K562 (cell line): Measurements from ENCODE around the gene LAMA3. TPM values are rescaled to one million over a fixed set of nuclear protein-coding genes. Genes with fewer than 3 reads are reported as not detected.
A peak's percentile ranks its signal among the peaks of the same experiment; 100 is the strongest.

Source experiments
- ATAC-seq: fragments of 200-7000 bp; cut with Tn5 transposase; 3 replicates; pipeline ENCODE4 v1.9.1; 2020; ENCODE audit warnings: moderate library complexity
- BruUV-seq: library from RNA; stranded (reverse); fragments of 400-500 nt; replicated peaks from 2 replicates; lab custom pipeline; 2021; lab: Mats Ljungman, UMichigan
- CTCF ChIA-PET: fragments of 300-600 bp; formaldehyde crosslinking; extraction: SDS; loops from one replicate; lab custom pipeline; 2021; ENCODE audit warnings: low intra/inter-chr PET ratio; lab: Yijun Ruan, JAX
- POLR2A ChIA-PET: fragments of 300-600, 350-650 bp; sonication (Branson Sonifier 250); formaldehyde crosslinking; extraction: SDS; loops from one replicate; lab custom pipeline; 2021; ENCODE audit warnings: antibody characterized with exemption, inconsistent platforms; lab: Yijun Ruan, JAX
- DNase-seq, 4 experiments: peaks; one replicate each; pipeline versions ENCODE4 v3.0.0 to v3.0.0-alpha.2; 2011 to 2018; ENCODE audit warnings: low spot score in 3 of 4, mixed read lengths in 3 of 4; ENCODE audit errors: extremely low read depth in 1 of 4
- FAIRE-seq: peaks from 2 replicates; lab custom pipeline; 2011; peaks lifted over from hg19 to GRCh38; lab: Jason Lieb, UNC
- H2AFZ ChIP-seq: 2 replicates; pipeline ENCODE4 v1.6.0; 2011; ENCODE audit warnings: low read depth, low read length, control low read depth, inconsistent platforms
- H3K27ac ChIP-seq: fragments of 200-600 bp; 3 replicates; pipeline ENCODE4 v1.8.0; 2011; ENCODE audit warnings: low read depth, mild to moderate bottlenecking, control low read depth, inconsistent platforms, low read length, moderate library complexity, mixed read lengths; ENCODE audit errors: extremely low read depth
- H3K27me3 ChIP-seq, 2 experiments: fragments of 300-600 bp in 1 of 2; 2 replicates in 1 of 2; 3 replicates in 1 of 2; pipeline versions ENCODE4 v1.6.0 to v1.8.0; 2011; ENCODE audit warnings: inconsistent platforms in 2 of 2, low read length in 2 of 2, mild to moderate bottlenecking in 1 of 2, mixed read lengths in 1 of 2, moderate library complexity in 1 of 2; ENCODE audit not compliant: control insufficient read depth in 2 of 2, insufficient read depth in 2 of 2
- H3K36me3 ChIP-seq: fragments of 300-600 bp; 3 replicates; pipeline ENCODE4 v1.8.0; 2011; ENCODE audit warnings: mild to moderate bottlenecking, low read length, inconsistent platforms; ENCODE audit not compliant: control insufficient read depth, insufficient read depth
- H3K4me1 ChIP-seq, 2 experiments: fragments of 200-600 bp in 1 of 2; replicated peaks in 1 of 2; 2 replicates in 1 of 2; 3 replicates in 1 of 2; pipeline versions ENCODE4 v1.5.1 to v1.8.0; 2011; ENCODE audit warnings: inconsistent platforms in 2 of 2, low read length in 2 of 2, mild to moderate bottlenecking in 1 of 2, mixed read lengths in 1 of 2, moderate library complexity in 1 of 2; ENCODE audit not compliant: control insufficient read depth in 2 of 2, insufficient read depth in 2 of 2
- H3K4me2 ChIP-seq: 2 replicates; pipeline ENCODE4 v1.6.1; 2011; ENCODE audit warnings: low read length, control low read depth, inconsistent platforms, mixed read lengths; ENCODE audit not compliant: insufficient read depth
- H3K4me3 ChIP-seq: fragments of 200-600 bp; sonication (generic), shearing (Covaris generic); 2 replicates; pipeline ENCODE4 v1.5.1; 2016; ENCODE audit warnings: control low read depth, inconsistent platforms
- H3K79me2 ChIP-seq: fragments of 200-600 bp; 3 replicates; pipeline ENCODE4 v1.8.0; 2011; ENCODE audit warnings: low read length, inconsistent platforms; ENCODE audit not compliant: control insufficient read depth, insufficient read depth
- H3K9ac ChIP-seq, 2 experiments: 2 replicates each; pipeline versions ENCODE4 v1.6.0 to v1.6.1; 2011; ENCODE audit warnings: low read depth in 2 of 2, low read length in 2 of 2, control low read depth in 1 of 2, inconsistent platforms in 1 of 2, mild to moderate bottlenecking in 1 of 2, mixed read lengths in 1 of 2; ENCODE audit not compliant: insufficient read depth in 1 of 2
- H3K9me1 ChIP-seq: one replicate; pipeline ENCODE4 v1.6.0; 2011; ENCODE audit warnings: inconsistent platforms, mild to moderate bottlenecking, low read length, moderate library complexity; ENCODE audit not compliant: control insufficient read depth, insufficient read depth
- H3K9me3 ChIP-seq: replicated peaks from 2 replicates; pipeline ENCODE4 v1.5.1; 2011; ENCODE audit warnings: low read depth, low read length, inconsistent platforms; ENCODE audit not compliant: control insufficient read depth, insufficient read depth
- H4K20me1 ChIP-seq: replicated peaks from 2 replicates; pipeline ENCODE4 v1.6.1; 2011; ENCODE audit warnings: low read length, inconsistent platforms, mixed read lengths; ENCODE audit not compliant: control insufficient read depth, insufficient read depth
- ATF7 ChIP-seq: fragments of 450-650 bp; IDR thresholded peaks from 2 replicates; pipeline ENCODE4 v1.7.1; 2014; ENCODE audit warnings: mild to moderate bottlenecking, moderate library complexity
- FOXJ3 ChIP-seq: sonication (generic); formaldehyde crosslinking; IDR thresholded peaks from 2 replicates; pipeline ENCODE4 v1.4.0; 2020; ENCODE audit warnings: mild to moderate bottlenecking, missing genetic modification reagents
- WGBS: fragments of 100-300 bp; shearing (Covaris generic); methylation state at CpG from one replicate; pipeline ENCODE4 v1.1.6; 2016; ENCODE audit warnings: low coverage, mixed read lengths; ENCODE audit not compliant: insufficient coverage; ENCODE audit errors: missing lambda C conversion rate; 5-methylcytosine and 5-hydroxymethylcytosine counted together
- in situ Hi-C: fragments of 300-500 bp; cut with MboI; formaldehyde crosslinking; loops from 4 replicates; pipeline ENCODE4 v1.15.0; 2018; ENCODE audit warnings: inconsistent platforms, mixed read lengths
- intact Hi-C: fragments of 100-400 bp; cut with micrococcal nuclease; formaldehyde crosslinking; loops from 2 replicates; pipeline ENCODE4 v1.14.2; 2022
- polyA plus RNA-seq, 8 experiments: library from polyadenylated mRNA; depleted of rRNA in 4 of 8; stranded (reverse) in 5 of 8; unstranded in 3 of 8; fragments of >200 nt; fragmentation: Nextera tagmentation in 2 of 8; fragmentation: Illumina TruSeq in 1 of 8; extraction: Ambion mirVana in 2 of 8; extraction: Trizol in 1 of 8; gene quantifications; 2 replicates each; pipeline versions ENCODE4 v1.2.1 to v1.2.3, GENCODE V29; 2011 to 2014; ENCODE audit warnings: inconsistent platforms in 1 of 8, missing spikeins in 1 of 8
- total RNA-seq, 7 experiments: library from RNA; depleted of rRNA in 6 of 7; stranded (reverse); fragments of >200 nt in 6 of 7; fragmentation: Illumina TruSeq in 2 of 7; extraction: Trizol in 2 of 7; gene quantifications; 2 replicates each; pipeline versions ENCODE4 v1.2.1 to v1.2.3, GENCODE V29; 2011 to 2021; ENCODE audit warnings: low replicate concordance in 1 of 7
- TF ChIP-seq, protein P1 (sequence below), 2 experiments: IDR thresholded peaks in 1 of 2; conservative IDR thresholded peaks in 1 of 2; 2 replicates each; pipeline ENCODE4 v1.6.1; 2016; ENCODE audit warnings: low read depth in 2 of 2, mild to moderate bottlenecking in 1 of 2, missing compliant biosample characterization in 1 of 2, missing genetic modification characterization in 1 of 2, moderate library complexity in 1 of 2

LAMA3 gene
- total and polyA plus RNA-seq, 9 of the 15 experiments (the other 6 are each of a cell fraction or from before 2014, with no cell fraction given), result 0.07 TPM; not detected in 8

DNA sequence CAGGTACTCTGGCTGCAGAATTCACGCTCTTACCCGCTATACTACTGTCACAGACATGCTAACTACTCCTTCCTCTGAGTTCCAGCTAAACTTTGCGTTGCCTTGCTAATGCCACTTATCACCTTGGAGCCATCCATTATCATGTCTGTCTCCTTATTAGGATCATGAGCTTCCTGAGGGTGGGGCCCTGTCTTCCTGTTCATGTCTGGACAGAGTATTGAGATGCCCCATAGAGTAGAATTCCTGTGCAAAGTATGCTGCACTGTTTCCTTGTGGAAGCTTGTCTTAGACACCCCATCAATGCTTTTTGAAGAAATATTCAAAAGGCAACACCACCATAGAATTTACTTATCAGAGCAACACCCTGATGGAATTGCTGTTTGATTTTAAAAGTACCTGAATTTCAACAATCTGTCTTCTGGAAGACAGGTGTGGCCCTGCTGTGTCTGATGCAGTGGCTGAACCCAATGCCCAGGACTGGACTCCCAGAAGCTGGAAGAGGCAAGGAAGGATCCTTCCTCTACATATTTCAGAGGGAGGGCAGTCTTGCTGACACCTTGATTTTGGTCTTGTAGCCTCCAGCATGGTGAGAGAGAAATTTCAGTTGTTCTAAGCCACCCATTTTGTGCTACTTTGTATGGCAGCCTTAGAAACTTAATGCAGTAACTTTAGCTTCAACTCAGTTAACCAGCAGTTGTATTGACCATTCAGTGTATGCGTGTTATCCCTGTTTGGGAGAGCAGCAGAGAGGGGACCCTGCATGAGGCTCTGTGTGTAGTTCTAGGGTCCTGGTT is 5.6 kb downstream of the LAMA3 start:
- Histone ChIP-seq H3K9me1 (no peaks in the 10 kb centered on the region), H4K20me1 (0 out of 2 replicates have a peak, but pooled peaks cover 4% of the 10 kb centered on the region), H3K9ac (no peak overlapping the region), H3K36me3 (no peaks in the 10 kb centered on the region), H3K4me2 (no peak overlapping the region), H3K4me3 (no peak overlapping the region), H2AFZ (no peak overlapping the region), H3K79me2 (no peaks in the 10 kb centered on the region), H3K9me3 (no peaks in the 10 kb centered on the region), H3K27me3 (peaks cover 25 to 27% of the 10 kb centered on the region in 2 experiments), H3K27ac (no peak overlapping the region), H3K4me1 (peaks cover 0 to 7% of the 10 kb centered on the region in 2 experiments; a peak in 1 of 5 replicates)
- WGBS, result 1% methylated on average over 4 of the region's 4 CpGs
- intact Hi-C loops (no loop called here), in situ Hi-C loops (no loop called here)
- POLR2A ChIA-PET, result interaction anchor here (0.7 to 1.0 kb wide), 2 partner anchors 17 to 27 kb away, joined by 3 to 4 read pairs; no protein-coding TSS in a partner anchor
- no peak for ATAC-seq
- no peak for FAIRE-seq
- no TSS peak for BruUV-seq
- no peak for DNase-seq
- TF ChIP-seq FOXJ3 (CRISPR knock-in tag) (no peak), ATF7 (no peak)
- TF ChIP-seq, protein P1, sequence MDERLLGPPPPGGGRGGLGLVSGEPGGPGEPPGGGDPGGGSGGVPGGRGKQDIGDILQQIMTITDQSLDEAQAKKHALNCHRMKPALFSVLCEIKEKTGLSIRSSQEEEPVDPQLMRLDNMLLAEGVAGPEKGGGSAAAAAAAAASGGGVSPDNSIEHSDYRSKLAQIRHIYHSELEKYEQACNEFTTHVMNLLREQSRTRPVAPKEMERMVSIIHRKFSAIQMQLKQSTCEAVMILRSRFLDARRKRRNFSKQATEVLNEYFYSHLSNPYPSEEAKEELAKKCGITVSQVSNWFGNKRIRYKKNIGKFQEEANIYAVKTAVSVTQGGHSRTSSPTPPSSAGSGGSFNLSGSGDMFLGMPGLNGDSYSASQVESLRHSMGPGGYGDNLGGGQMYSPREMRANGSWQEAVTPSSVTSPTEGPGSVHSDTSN (CRISPR knock-in tag; IDR thresholded peaks at IDR 0.05; ENCODE audit: low read depth), result no peak
- TF ChIP-seq, protein P1 (tag; conservative IDR thresholded peaks at IDR 0.05; ENCODE audit: low read depth), result 0 out of 2 replicates have a peak, but pooled peaks have one; percentile 7
- CTCF ChIA-PET, result no interaction called here
